ENCODE data around the gene KRTAP5-7. TPM values are rescaled to one million over a fixed set of nuclear protein-coding genes. Genes with fewer than 3 reads are reported as not detected.

Gene KRTAP5-7
- total and polyA plus RNA-seq, 2 donors (not counting 3 experiments of a cell fraction or from before 2014, with no cell fraction given), result 0.07 TPM; not detected in 1

DNA sequence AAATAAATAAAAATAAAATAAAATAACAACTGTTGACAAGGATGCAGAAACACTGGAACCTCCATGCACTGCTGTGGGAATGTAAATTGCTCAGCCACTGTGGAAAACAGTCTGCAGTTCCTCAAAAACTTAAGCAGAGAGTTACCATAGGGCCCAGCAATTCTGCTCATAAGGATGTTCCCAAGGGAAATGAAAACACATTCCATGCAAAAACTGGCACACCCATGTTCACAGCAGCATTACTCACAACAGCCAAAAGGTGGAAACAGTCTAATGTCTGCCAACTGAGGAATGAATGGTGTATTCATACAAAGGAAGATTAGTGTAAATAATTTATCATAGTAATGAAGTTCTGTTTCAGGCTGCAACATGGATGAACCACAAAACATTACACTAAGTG is 35.1 kb downstream of the KRTAP5-7 start:
- dilution Hi-C loops (cut with MboI; ENCODE audit: extremely low pct_ligation_motif_present, low sequenced_read_pairs), result no loop called here
- Histone ChIP-seq H3K9me3 (replicated peaks; ENCODE audit: control insufficient read depth, insufficient read depth, low read length) (no peaks in the 10 kb centered on the region), H3K9ac (replicated peaks; ENCODE audit: extremely low read depth, insufficient read depth, low read length) (no peak overlapping the region), H3K4me2 (ENCODE audit: insufficient read depth, low read length) (no peak overlapping the region), H3K4me1 (ENCODE audit: control insufficient read depth, extremely low read depth, insufficient read depth, low read length) (no peaks in the 10 kb centered on the region), H3K27ac (ENCODE audit: insufficient read depth, low read depth, low read length) (no peak overlapping the region), H3K27me3 (ENCODE audit: control insufficient read depth in 2 of 2, insufficient read depth in 2 of 2, low read length in 2 of 2) (peaks cover 0 to 5% of the 10 kb centered on the region in 2 experiments), H3K4me3 (replicated peaks in 1 of 3; ENCODE audit: insufficient read depth in 1 of 3, low read depth in 1 of 3, low read length in 3 of 3) (no peak overlapping the region), H3K9me1 (replicated peaks; ENCODE audit: control insufficient read depth, extremely low read depth, insufficient read depth, low read length) (no peaks in the 10 kb centered on the region), H2AFZ (ENCODE audit: low read depth, low read length) (no peak overlapping the region), H3K79me2 (ENCODE audit: control insufficient read depth, insufficient read depth, low read length) (no peaks in the 10 kb centered on the region), H3K36me3 (ENCODE audit: control insufficient read depth in 2 of 2, extremely low read depth in 1 of 2, insufficient read depth in 2 of 2, low read length in 2 of 2) (no peaks in the 10 kb centered on the region), H4K20me1 (replicated peaks; ENCODE audit: control insufficient read depth, extremely low read depth, insufficient read depth, low read length) (no peaks in the 10 kb centered on the region)
- TF ChIP-seq FOS (IDR thresholded peaks at IDR 0.05; ENCODE audit: borderline replicate concordance, insufficient read depth, low read length), result no peak
- no peak for TF ChIP-seq EZH2 (IDR thresholded peaks at IDR 0.05; ENCODE audit: borderline replicate concordance, low read depth, low read length, severe bottlenecking)
- TF ChIP-seq GATA2 (IDR thresholded peaks at IDR 0.05; ENCODE audit: insufficient read depth, insufficient read length, low read depth, low read length), result no peak
- TF ChIP-seq MYC (IDR thresholded peaks at IDR 0.05; ENCODE audit: low read depth, low read length), result no peak
- no peak for TF ChIP-seq JUN (IDR thresholded peaks at IDR 0.05; ENCODE audit: borderline replicate concordance, insufficient read depth, insufficient read length, low read depth)
- no peak for TF ChIP-seq POLR2AphosphoS5 (IDR thresholded peaks at IDR 0.05; ENCODE audit: insufficient read depth, low read depth, low read length)
- TF ChIP-seq, protein P1, sequence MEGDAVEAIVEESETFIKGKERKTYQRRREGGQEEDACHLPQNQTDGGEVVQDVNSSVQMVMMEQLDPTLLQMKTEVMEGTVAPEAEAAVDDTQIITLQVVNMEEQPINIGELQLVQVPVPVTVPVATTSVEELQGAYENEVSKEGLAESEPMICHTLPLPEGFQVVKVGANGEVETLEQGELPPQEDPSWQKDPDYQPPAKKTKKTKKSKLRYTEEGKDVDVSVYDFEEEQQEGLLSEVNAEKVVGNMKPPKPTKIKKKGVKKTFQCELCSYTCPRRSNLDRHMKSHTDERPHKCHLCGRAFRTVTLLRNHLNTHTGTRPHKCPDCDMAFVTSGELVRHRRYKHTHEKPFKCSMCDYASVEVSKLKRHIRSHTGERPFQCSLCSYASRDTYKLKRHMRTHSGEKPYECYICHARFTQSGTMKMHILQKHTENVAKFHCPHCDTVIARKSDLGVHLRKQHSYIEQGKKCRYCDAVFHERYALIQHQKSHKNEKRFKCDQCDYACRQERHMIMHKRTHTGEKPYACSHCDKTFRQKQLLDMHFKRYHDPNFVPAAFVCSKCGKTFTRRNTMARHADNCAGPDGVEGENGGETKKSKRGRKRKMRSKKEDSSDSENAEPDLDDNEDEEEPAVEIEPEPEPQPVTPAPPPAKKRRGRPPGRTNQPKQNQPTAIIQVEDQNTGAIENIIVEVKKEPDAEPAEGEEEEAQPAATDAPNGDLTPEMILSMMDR (IDR thresholded peaks at IDR 0.05; ENCODE audit: extremely low read depth in 1 of 2, insufficient read depth in 1 of 2, low read depth in 1 of 2, low read length in 2 of 2), result no peak
- no peak for TF ChIP-seq POLR2A (IDR thresholded peaks at IDR 0.05; ENCODE audit: low read depth, low read length)
- TF ChIP-seq MAX (IDR thresholded peaks at IDR 0.05; ENCODE audit: insufficient read depth, insufficient read length), result no peak
- DNase-seq (ENCODE audit: low read depth, low spot score), result no peak
- POLR2A ChIA-PET, result no interaction called here
- no peak for FAIRE-seq
- no TSS peak for BruUV-seq (replicated peaks)
- intact Hi-C loops (cut with micrococcal nuclease), result loop anchor here (5.0 kb wide), 1 partner anchor 115 kb away; the partner anchor contains the start of gene DHCR7
- CTCF ChIA-PET, result interaction anchor here (0.6 kb wide), 1 partner anchor 1079 kb away, joined by 3 read pairs; no protein-coding TSS in a partner anchor

All from endothelial cell of umbilical vein (primary cell).